Smooth muscle cell (in vitro differentiated cells): ENCODE results near the gene ZBTB7A. TPM values are rescaled to one million over a fixed set of nuclear protein-coding genes. Genes with fewer than 3 reads are reported as not detected.
A peak's percentile ranks its signal among the peaks of the same experiment; 100 is the strongest.

Source experiments
- DNase-seq: peaks from one replicate; lab custom pipeline; 2025; ENCODE audit not compliant: unreplicated experiment; lab: John Stamatoyannopoulos, UW
- H2AFZ ChIP-seq: fragments of 200-600 bp; sonication (generic); 2 replicates; pipeline ENCODE4 v1.6.0; 2016; ENCODE audit warnings: antibody characterized with exemption, low read depth, mild to moderate bottlenecking
- H3F3A ChIP-seq: fragments of 200-600 bp; sonication (generic); 2 replicates; pipeline ENCODE4 v1.6.0; 2017; ENCODE audit warnings: antibody characterized with exemption, low read depth
- H3K27ac ChIP-seq: fragments of 200-600 bp; sonication (generic); 2 replicates; pipeline ENCODE4 v1.5.1; 2016; ENCODE audit warnings: low read depth, mild to moderate bottlenecking
- H3K27me3 ChIP-seq: fragments of 200-600 bp; sonication (generic); 2 replicates; pipeline ENCODE4 v1.6.1; 2016; ENCODE audit warnings: low read depth, mild to moderate bottlenecking
- H3K36me3 ChIP-seq: fragments of 200-600 bp; sonication (generic); 2 replicates; pipeline ENCODE4 v1.5.1; 2016; ENCODE audit warnings: low read depth
- H3K4me1 ChIP-seq: fragments of 200-600 bp; sonication (generic); 2 replicates; pipeline ENCODE4 v1.5.1; 2016; ENCODE audit warnings: low read depth
- H3K4me2 ChIP-seq: fragments of 200-600 bp; sonication (generic); 2 replicates; pipeline ENCODE4 v1.6.0; 2016; ENCODE audit warnings: mild to moderate bottlenecking
- H3K4me3 ChIP-seq: fragments of 200-600 bp; sonication (generic); 2 replicates; pipeline ENCODE4 v1.5.1; 2016; ENCODE audit warnings: mild to moderate bottlenecking
- H3K79me2 ChIP-seq: fragments of 200-600 bp; sonication (generic); 2 replicates; pipeline ENCODE4 v1.6.0; 2016; ENCODE audit warnings: low read depth, mild to moderate bottlenecking
- H3K9ac ChIP-seq: fragments of 200-600 bp; sonication (generic); 2 replicates; pipeline ENCODE4 v1.6.0; 2016; ENCODE audit warnings: low read depth
- H3K9me3 ChIP-seq: fragments of 200-600 bp; sonication (generic); replicated peaks from 2 replicates; pipeline ENCODE4 v1.5.1; 2016; ENCODE audit warnings: low read depth
- H4K20me1 ChIP-seq: fragments of 200-600 bp; sonication (generic); 2 replicates; pipeline ENCODE4 v1.6.0; 2016; ENCODE audit warnings: low read depth
- WGBS: methylation state at CpG from one replicate; pipeline ENCODE4 v1.1.7; 2016; ENCODE audit warnings: low lambda C conversion rate; 5-methylcytosine and 5-hydroxymethylcytosine counted together
- polyA plus RNA-seq: library from polyadenylated mRNA; unstranded; fragments of >200 nt; fragmentation: Nextera tagmentation; extraction: Ambion mirVana; gene quantifications from 2 replicates; pipeline ENCODE4 v1.2.1, GENCODE V29; 2016
- total RNA-seq: library from RNA; depleted of rRNA; stranded (reverse); fragments of >200 nt; gene quantifications from 2 replicates; pipeline ENCODE4 v1.2.3, GENCODE V29; 2014
- TF ChIP-seq, protein P1 (sequence below): fragments of 200-600 bp; sonication (generic); IDR thresholded peaks from 2 replicates; pipeline ENCODE4 v1.5.1; 2017; ENCODE audit warnings: borderline replicate concordance, mild to moderate bottlenecking, antibody characterized with exemption; ENCODE audit not compliant: insufficient read depth, poor library complexity, severe bottlenecking

Gene ZBTB7A
- total and polyA plus RNA-seq, 2 experiments from 2014 or later = 13.3 to 36.0 TPM

DNA sequence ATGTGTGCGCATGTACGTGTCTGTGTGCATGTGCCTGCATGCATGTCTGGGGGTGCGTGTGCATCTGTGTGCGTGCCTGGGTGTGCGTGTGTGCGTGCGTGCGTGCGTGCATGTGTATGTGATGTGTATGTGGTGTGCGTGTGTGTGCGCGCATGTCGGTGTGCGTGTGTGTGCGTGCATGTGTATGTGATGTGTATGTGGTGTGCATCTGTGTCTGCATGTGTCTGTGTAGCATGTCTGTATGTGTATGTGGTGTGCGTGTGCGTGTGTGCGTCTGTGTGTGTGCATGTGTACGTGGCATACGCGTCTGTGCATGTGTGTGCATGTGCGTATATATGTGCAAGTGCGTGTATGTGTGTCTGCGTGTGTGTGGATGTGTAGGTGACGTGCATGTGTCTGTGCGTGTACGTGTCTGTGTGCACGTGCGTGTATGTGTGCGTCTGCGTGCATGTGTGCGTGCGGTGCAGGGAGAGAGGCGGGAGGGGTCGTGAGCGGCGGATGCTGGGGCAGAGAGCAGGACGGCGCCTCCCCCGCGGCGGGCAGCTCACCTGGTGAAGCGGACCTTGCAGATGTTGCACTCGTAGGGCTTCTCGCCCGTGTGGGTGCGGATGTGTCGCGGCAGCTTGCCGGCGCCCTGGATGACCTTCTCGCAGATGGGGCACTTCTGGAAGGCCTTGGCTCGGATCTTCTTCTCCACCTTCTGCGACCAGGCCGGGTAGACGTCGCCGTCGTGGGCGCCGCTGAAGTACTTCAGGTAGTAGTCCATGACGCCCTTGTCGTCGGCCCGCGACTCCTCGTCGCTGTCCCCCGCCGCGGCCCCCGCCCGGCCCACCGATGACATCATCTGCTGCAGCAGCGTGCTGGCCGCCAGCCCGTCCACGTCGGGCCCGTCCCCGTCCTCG lies 13.0 kb downstream of the ZBTB7A start:
- Histone ChIP-seq H3K4me2 (peak overlapping the region; percentile 58), H3K27ac (no peak overlapping the region), H3F3A (peaks cover 10% of the 10 kb centered on the region), H3K27me3 (no peaks in the 10 kb centered on the region), H3K9ac (no peak overlapping the region), H3K36me3 (no peaks in the 10 kb centered on the region), H2AFZ (no peak overlapping the region), H3K9me3 (no peaks in the 10 kb centered on the region), H3K4me3 (no peak overlapping the region), H3K4me1 (peaks cover under 1% of the 10 kb centered on the region), H3K79me2 (peaks cover 89% of the 10 kb centered on the region), H4K20me1 (peaks cover 97% of the 10 kb centered on the region)
- DNase-seq = no peak
- TF ChIP-seq, protein P1, sequence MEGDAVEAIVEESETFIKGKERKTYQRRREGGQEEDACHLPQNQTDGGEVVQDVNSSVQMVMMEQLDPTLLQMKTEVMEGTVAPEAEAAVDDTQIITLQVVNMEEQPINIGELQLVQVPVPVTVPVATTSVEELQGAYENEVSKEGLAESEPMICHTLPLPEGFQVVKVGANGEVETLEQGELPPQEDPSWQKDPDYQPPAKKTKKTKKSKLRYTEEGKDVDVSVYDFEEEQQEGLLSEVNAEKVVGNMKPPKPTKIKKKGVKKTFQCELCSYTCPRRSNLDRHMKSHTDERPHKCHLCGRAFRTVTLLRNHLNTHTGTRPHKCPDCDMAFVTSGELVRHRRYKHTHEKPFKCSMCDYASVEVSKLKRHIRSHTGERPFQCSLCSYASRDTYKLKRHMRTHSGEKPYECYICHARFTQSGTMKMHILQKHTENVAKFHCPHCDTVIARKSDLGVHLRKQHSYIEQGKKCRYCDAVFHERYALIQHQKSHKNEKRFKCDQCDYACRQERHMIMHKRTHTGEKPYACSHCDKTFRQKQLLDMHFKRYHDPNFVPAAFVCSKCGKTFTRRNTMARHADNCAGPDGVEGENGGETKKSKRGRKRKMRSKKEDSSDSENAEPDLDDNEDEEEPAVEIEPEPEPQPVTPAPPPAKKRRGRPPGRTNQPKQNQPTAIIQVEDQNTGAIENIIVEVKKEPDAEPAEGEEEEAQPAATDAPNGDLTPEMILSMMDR = no peak
- 93% methylated on average over 50 of the region's 82 CpGs for WGBS

DNA sequence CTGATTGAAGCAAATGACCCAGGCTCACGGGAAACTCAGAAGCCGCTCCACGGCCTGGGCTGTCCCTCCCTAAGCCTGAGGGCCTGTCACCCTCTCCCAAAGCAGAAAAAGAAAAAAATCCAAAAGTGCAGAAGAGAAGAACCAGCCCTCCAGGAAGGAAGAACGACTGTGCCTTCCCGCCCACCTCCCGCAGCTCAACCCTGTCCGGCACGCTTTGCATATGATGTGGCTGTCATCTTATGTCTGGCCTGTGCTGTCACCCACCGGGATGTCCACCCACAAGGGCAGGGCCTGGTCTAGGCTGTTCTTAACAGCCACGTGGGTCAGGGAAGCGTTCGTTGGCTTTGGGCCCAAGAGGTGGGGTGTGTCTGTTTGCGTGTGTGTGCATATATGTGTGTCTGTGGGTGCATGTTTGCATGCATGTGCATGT lies 13.7 kb downstream of the ZBTB7A start:
- WGBS = 33% methylated on average over 13 of the region's 13 CpGs
- Histone ChIP-seq H4K20me1 (peaks cover 97% of the 10 kb centered on the region), H3K79me2 (peaks cover 89% of the 10 kb centered on the region), H3K9me3 (no peaks in the 10 kb centered on the region), H3K4me2 (peak overlapping the region; percentile 58), H3K4me3 (no peak overlapping the region), H3F3A (peaks cover 7% of the 10 kb centered on the region), H3K27ac (peak overlapping the region; percentile 95), H3K4me1 (no peaks in the 10 kb centered on the region), H3K27me3 (no peaks in the 10 kb centered on the region), H2AFZ (no peak overlapping the region), H3K9ac (peak overlapping the region; percentile 18), H3K36me3 (no peaks in the 10 kb centered on the region)
- no peak for DNase-seq
- TF ChIP-seq, protein P1 = no peak

DNA sequence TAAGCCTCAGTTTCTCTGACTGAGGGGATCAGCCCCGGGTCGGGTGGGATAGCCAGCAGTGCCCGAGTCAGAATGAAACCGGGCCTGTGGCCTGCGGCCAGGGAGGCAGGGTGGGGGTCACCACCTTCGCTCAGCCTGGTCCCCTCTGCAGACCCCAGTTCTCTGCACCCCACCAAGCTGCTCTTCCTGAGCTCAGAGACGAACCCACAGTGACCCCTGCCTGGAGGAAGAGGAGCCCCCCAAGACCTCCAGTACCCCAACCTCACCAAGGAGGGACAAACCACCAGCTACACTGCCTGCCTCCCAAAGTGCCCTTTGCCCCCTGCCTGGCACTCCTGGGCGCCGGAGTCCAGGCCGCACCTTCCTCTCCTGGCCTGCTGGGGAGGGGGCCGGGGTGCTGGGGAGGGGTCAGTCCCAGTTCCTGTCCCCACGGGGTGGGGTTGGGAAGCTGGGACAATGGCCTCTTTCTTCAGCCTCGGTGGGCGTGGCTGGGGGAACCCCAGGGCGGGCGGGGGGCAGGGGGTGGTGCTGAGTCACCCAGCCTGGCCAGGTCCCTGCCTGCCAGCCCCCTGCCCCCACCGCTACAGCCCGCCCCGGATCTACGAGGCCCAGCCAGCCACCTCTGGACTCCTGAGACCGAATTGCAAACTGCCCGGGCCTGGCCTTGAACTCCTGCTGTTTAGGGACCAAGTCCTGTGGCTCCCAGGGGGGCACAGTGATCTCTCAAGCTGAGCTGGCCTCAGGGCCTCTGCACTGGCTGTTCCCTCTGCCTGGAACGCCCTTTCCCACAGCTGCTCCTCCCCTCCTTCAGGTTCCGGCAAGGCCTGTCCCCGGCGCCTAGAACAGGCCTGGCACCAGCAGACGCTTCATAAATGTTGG lies 14.3 kb downstream of the ZBTB7A start:
- 73% methylated on average over 21 of the region's 27 CpGs for WGBS
- Histone ChIP-seq H3K4me1 (no peaks in the 10 kb centered on the region), H3K9ac (peak overlapping the region; percentile 74), H3K4me3 (no peak overlapping the region), H4K20me1 (peaks cover 96% of the 10 kb centered on the region), H2AFZ (no peak overlapping the region), H3K9me3 (no peaks in the 10 kb centered on the region), H3K27ac (peak overlapping the region; percentile 95), H3K27me3 (no peaks in the 10 kb centered on the region), H3K79me2 (peaks cover 87% of the 10 kb centered on the region), H3K4me2 (peak overlapping the region; percentile 58), H3K36me3 (no peaks in the 10 kb centered on the region), H3F3A (peaks cover 5% of the 10 kb centered on the region)
- TF ChIP-seq, protein P1 = no peak
- DNase-seq = no peak
